CD4-positive, alpha-beta T cell treated with Interleukin-6 at 100 ng/mL for 8 hours (primary cell): ENCODE measurements around the gene ATP23.

Experiments used
- DNase-seq: peaks from one replicate; pipeline ENCODE4 v3.0.0-alpha.2; 2020; ENCODE audit warnings: mixed read lengths, low spot score

The ATP23 gene

GRCh38 chr12:57983146-57983857, 41.9 kb downstream of the ATP23 start:
- no peak for DNase-seq

GRCh38 chr12:57983858-57984505, 42.6 kb downstream of the ATP23 start:
- DNase-seq: no peak

GRCh38 chr12:57984629-57985151, 43.3 kb downstream of the ATP23 start:
- DNase-seq: no peak

- DNase-seq: no peak
These were observed 44.3 kb downstream of the ATP23 start for GRCh38 chr12:57985685-57986084.

GRCh38 chr12:57989838-57990237, 48.5 kb downstream of the ATP23 start:
- no peak for DNase-seq

GRCh38 chr12:57990241-57990883, 49.0 kb downstream of the ATP23 start:
- DNase-seq: no peak

- DNase-seq: no peak
These were observed 50.6 kb downstream of the ATP23 start for GRCh38 chr12:57992001-57992400.

- no peak for DNase-seq
These were observed 51.7 kb downstream of the ATP23 start for GRCh38 chr12:57993030-57993429.

GRCh38 chr12:57993834-57994233, 52.5 kb downstream of the ATP23 start:
- DNase-seq: no peak

GRCh38 chr12:57996520-57996919, 55.2 kb downstream of the ATP23 start:
- no peak for DNase-seq

GRCh38 chr12:57998251-57998650, 56.9 kb downstream of the ATP23 start:
- no peak for DNase-seq

- DNase-seq: no peak
These were observed 59.1 kb downstream of the ATP23 start for GRCh38 chr12:58000499-58000898.

- no peak for DNase-seq
These were observed 66.5 kb downstream of the ATP23 start for GRCh38 chr12:58007875-58008274.

- DNase-seq: no peak
These were observed 67.3 kb downstream of the ATP23 start for GRCh38 chr12:58008634-58009033.
